ENCODE results near the gene ARPC1B.
"Not testable (repeated sequence)": the region's sequence is repeated elsewhere in the genome, so short reads cannot be mapped to it uniquely, and the experiment has no call there.

The ARPC1B gene

DNA sequence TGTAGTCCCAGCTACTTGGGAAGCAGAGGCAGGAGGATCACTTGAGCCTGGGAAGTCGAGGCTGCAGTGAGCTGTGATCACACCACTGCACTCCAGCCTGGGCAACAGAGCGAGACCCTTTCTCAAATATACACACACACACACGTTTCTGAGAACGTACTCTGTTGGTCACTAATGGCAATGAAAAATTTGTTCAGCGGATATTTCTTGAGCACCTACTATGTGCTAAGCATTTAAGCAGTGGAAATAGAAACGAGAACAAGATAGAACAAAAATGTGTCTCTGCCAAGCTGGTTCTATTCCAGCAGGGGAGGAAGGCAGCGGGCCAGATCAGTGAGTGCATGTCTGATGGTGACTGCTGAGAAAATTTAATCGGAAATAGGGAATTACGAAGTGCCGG lies 8.7 kb downstream of the ARPC1B start:
- no peaks in the 10 kb centered on the region for H3K9me3 ChIP-seq (ENCODE audit: low read length)
- H3K4me1 ChIP-seq (ENCODE audit: insufficient read depth, low read length), result peaks cover 29% of the 10 kb centered on the region
- H3K27me3 ChIP-seq (ENCODE audit: control insufficient read depth in 1 of 2, insufficient read depth in 2 of 2, low read length in 2 of 2), result no peaks in the 10 kb centered on the region
- no peak overlapping the region for H3K4me3 ChIP-seq (ENCODE audit: low read depth in 1 of 2, low read length in 2 of 2)
- no peak overlapping the region for H3K9ac ChIP-seq (ENCODE audit: low read length)
- peaks cover 4% of the 10 kb centered on the region for H3K36me3 ChIP-seq (ENCODE audit: insufficient read depth, low read length)
- no peak overlapping the region for H3K27ac ChIP-seq (ENCODE audit: low read depth, low read length)

DNA sequence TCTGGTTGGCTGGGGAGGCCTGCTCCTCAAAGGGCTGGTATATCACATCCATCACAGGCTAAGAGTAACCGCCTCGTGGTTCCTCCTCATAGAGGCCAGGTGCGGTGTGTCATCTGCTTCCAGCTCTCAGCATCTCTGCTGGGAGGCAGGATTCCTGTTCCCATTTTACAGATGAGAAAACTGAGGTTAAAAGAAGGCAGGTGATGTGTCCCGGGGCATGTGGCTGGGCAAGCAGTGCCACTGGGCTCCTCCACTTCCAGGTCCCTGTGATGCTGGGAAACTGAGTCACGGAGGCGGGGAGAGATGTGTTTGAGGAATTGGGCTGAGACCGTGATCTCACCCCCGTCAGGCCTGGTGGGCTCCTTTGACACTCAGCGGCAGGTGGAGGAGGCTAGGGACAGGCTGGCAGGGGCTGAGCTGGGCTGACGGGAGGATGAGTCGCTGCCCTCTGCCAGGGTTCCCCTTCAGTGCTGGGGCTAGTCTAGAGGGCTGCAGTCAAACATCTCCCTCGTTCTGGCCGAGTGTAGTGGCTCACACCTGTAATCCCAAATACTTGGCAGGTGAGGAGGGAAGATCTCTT lies 9.4 kb downstream of the ARPC1B start:
- Histone ChIP-seq H3K36me3 (ENCODE audit: insufficient read depth, low read length) (peaks cover 4% of the 10 kb centered on the region), H3K9ac (ENCODE audit: low read length) (no peak overlapping the region), H3K27me3 (ENCODE audit: control insufficient read depth in 1 of 2, insufficient read depth in 2 of 2, low read length in 2 of 2) (no peaks in the 10 kb centered on the region), H3K9me3 (ENCODE audit: low read length) (no peaks in the 10 kb centered on the region), H3K27ac (ENCODE audit: low read depth, low read length) (no peak overlapping the region), H3K4me1 (ENCODE audit: insufficient read depth, low read length) (peaks cover 29% of the 10 kb centered on the region), H3K4me3 (ENCODE audit: low read depth in 1 of 2, low read length in 2 of 2) (no peak overlapping the region)

DNA sequence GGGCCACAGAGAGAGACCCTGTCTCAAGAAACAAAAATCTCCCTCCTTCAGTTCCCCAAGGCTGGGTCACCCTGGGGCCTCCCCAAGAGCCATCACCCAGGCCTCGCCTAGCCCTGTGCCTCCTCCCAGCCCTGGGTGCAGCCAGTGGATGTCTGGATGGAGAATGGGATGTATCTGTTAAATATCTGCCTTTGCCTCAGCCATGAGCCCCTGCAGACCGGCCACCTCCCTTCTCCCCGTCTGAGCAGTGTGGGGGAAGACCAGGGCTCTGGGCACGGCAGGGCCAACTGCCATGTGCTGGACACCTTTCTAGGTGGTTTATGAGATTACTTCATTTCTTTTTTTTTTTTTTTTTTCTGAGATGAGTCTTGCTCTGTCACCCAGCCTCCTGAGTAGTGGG lies 10.0 kb downstream of the ARPC1B start:
- no peak overlapping the region for H3K9ac ChIP-seq (ENCODE audit: low read length)
- H3K36me3 ChIP-seq (ENCODE audit: insufficient read depth, low read length), result peaks cover 8% of the 10 kb centered on the region
- H3K4me1 ChIP-seq (ENCODE audit: insufficient read depth, low read length), result peaks cover 23% of the 10 kb centered on the region
- H3K27me3 ChIP-seq (ENCODE audit: control insufficient read depth in 1 of 2, insufficient read depth in 2 of 2, low read length in 2 of 2), result no peaks in the 10 kb centered on the region
- no peak overlapping the region for H3K4me3 ChIP-seq (ENCODE audit: low read depth in 1 of 2, low read length in 2 of 2)
- H3K9me3 ChIP-seq (ENCODE audit: low read length), result no peaks in the 10 kb centered on the region
- no peak overlapping the region for H3K27ac ChIP-seq (ENCODE audit: low read depth, low read length)

DNA sequence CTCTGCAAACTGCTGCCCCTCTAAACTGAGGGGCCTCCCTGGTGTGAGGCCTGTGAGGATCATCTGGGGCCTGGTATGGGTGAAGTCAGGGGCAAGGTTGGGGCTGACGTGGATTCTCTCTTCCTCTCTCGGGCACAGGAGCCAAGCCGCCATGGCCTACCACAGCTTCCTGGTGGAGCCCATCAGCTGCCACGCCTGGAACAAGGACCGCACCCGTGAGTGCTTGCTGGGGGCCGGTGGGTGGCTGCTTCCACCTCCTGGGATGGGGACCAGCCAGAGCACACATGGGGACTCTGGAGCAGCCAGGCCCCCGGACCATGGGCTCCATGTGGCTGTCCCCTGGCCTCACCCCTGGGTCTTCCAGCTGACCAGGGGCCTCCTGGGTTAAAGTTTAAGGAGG lies 11.0 kb downstream of the ARPC1B start:
- H3K27ac ChIP-seq (ENCODE audit: low read depth, low read length), result no peak overlapping the region
- peaks cover 12% of the 10 kb centered on the region for H3K4me1 ChIP-seq (ENCODE audit: insufficient read depth, low read length)
- peaks cover 9% of the 10 kb centered on the region for H3K36me3 ChIP-seq (ENCODE audit: insufficient read depth, low read length)
- H3K9me3 ChIP-seq (ENCODE audit: low read length), result no peaks in the 10 kb centered on the region
- no peak overlapping the region for H3K4me3 ChIP-seq (ENCODE audit: low read depth in 1 of 2, low read length in 2 of 2)
- no peaks in the 10 kb centered on the region for H3K27me3 ChIP-seq (ENCODE audit: control insufficient read depth in 1 of 2, insufficient read depth in 2 of 2, low read length in 2 of 2)
- no peak overlapping the region for H3K9ac ChIP-seq (ENCODE audit: low read length)

DNA sequence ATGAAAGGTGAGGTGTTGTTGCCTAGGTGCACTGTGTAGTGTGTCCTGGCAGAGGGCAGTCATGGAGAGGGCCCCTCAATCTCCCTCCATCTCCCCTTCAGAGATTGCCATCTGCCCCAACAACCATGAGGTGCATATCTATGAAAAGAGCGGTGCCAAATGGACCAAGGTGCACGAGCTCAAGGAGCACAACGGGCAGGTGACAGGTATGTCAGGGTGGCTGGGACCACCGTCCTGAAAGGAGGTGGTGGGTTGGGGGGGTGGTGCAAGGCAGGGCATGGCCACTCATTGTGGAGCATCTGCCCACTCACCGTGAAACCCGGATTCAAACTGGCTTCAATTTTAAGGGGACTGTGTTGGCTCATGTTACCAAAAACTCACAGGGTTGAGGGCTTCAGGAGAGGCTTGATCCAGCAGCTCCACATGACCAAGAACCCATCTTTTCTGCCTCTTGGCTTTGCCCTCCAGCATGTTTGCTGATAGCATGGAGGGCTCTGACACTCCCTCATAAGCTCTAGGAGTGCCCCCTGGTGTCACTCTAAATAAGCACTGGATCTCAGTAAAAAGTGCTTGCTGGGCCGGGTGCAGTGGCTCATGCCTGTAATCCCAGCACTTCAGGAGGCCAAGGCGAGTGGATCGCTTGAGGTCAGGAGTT lies 12.2 kb downstream of the ARPC1B start:
- Histone ChIP-seq H3K27me3 (ENCODE audit: control insufficient read depth in 1 of 2, insufficient read depth in 2 of 2, low read length in 2 of 2) (no peaks in the 10 kb centered on the region), H3K9ac (ENCODE audit: low read length) (no peak overlapping the region), H3K36me3 (ENCODE audit: insufficient read depth, low read length) (peaks cover 9% of the 10 kb centered on the region), H3K9me3 (ENCODE audit: low read length) (no peaks in the 10 kb centered on the region), H3K4me1 (ENCODE audit: insufficient read depth, low read length) (peaks cover under 1% of the 10 kb centered on the region), H3K27ac (ENCODE audit: low read depth, low read length) (no peak overlapping the region), H3K4me3 (ENCODE audit: low read depth in 1 of 2, low read length in 2 of 2) (no peak overlapping the region)

DNA sequence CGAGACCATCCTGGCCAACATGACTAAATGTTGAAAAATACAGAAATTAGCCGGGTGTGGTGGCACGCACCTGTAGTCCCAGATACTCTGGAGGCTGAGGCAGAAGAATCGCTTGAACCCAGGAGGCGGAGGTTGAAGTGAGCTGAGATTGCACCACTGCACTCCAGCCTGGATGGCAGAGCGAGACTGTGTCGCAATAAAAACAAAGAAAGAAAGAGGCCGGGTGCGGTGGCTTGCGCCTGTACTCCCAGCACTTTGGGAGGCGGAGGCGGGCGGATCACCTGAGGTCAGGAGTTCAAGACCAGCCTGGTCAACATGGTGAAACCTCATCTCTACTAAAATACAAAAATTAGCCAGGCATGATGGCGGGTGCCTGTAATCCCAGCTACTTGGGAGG lies 12.7 kb downstream of the ARPC1B start:
- not testable (repeated sequence) for H3K27ac ChIP-seq (ENCODE audit: low read depth, low read length); H3K4me3 ChIP-seq (ENCODE audit: low read depth in 1 of 2, low read length in 2 of 2); H3K4me1 ChIP-seq (ENCODE audit: insufficient read depth, low read length); H3K9ac ChIP-seq (ENCODE audit: low read length); H3K27me3 ChIP-seq (ENCODE audit: control insufficient read depth in 1 of 2, insufficient read depth in 2 of 2, low read length in 2 of 2); H3K9me3 ChIP-seq (ENCODE audit: low read length); H3K36me3 ChIP-seq (ENCODE audit: insufficient read depth, low read length)

DNA sequence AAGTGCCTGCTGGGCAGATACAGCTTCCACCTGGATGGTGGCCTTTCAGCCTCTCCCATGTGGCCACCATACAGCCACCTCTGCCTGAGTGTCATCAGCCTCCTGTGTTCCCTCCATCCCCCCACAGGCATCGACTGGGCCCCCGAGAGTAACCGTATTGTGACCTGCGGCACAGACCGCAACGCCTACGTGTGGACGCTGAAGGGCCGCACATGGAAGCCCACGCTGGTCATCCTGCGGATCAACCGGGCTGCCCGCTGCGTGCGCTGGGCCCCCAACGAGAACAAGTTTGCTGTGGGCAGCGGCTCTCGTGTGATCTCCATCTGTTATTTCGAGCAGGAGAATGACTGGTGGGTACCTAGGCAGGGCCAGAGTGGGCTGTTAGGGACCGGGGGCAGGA lies 13.4 kb downstream of the ARPC1B start:
- Histone ChIP-seq H3K9me3 (ENCODE audit: low read length) (no peaks in the 10 kb centered on the region), H3K27me3 (ENCODE audit: control insufficient read depth in 1 of 2, insufficient read depth in 2 of 2, low read length in 2 of 2) (no peaks in the 10 kb centered on the region), H3K36me3 (ENCODE audit: insufficient read depth, low read length) (peaks cover 9% of the 10 kb centered on the region), H3K9ac (ENCODE audit: low read length) (no peak overlapping the region), H3K4me1 (ENCODE audit: insufficient read depth, low read length) (peaks cover 9% of the 10 kb centered on the region), H3K27ac (ENCODE audit: low read depth, low read length) (no peak overlapping the region), H3K4me3 (ENCODE audit: low read depth in 1 of 2, low read length in 2 of 2) (no peak overlapping the region)

DNA sequence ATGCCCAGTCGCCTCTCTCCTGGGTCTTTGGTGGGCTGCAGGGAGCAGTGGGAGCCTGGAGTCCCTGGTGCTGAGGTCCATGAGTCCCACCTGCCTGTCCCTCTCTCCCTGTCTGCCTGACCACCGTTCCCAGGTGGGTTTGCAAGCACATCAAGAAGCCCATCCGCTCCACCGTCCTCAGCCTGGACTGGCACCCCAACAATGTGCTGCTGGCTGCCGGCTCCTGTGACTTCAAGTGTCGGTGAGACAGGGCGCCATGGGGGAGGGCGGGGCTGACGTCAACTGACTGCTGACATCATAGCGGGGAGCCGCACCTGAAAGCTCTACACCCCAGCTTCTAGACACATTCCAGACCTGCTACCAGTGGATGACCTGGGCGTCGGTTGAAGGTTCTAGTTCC lies 15.2 kb downstream of the ARPC1B start:
- Histone ChIP-seq H3K9ac (ENCODE audit: low read length) (no peak overlapping the region), H3K9me3 (ENCODE audit: low read length) (no peaks in the 10 kb centered on the region), H3K27ac (ENCODE audit: low read depth, low read length) (no peak overlapping the region), H3K27me3 (ENCODE audit: control insufficient read depth in 1 of 2, insufficient read depth in 2 of 2, low read length in 2 of 2) (no peaks in the 10 kb centered on the region), H3K36me3 (ENCODE audit: insufficient read depth, low read length) (peaks cover 9% of the 10 kb centered on the region), H3K4me3 (ENCODE audit: low read depth in 1 of 2, low read length in 2 of 2) (no peak overlapping the region), H3K4me1 (ENCODE audit: insufficient read depth, low read length) (peaks cover 16% of the 10 kb centered on the region)

DNA sequence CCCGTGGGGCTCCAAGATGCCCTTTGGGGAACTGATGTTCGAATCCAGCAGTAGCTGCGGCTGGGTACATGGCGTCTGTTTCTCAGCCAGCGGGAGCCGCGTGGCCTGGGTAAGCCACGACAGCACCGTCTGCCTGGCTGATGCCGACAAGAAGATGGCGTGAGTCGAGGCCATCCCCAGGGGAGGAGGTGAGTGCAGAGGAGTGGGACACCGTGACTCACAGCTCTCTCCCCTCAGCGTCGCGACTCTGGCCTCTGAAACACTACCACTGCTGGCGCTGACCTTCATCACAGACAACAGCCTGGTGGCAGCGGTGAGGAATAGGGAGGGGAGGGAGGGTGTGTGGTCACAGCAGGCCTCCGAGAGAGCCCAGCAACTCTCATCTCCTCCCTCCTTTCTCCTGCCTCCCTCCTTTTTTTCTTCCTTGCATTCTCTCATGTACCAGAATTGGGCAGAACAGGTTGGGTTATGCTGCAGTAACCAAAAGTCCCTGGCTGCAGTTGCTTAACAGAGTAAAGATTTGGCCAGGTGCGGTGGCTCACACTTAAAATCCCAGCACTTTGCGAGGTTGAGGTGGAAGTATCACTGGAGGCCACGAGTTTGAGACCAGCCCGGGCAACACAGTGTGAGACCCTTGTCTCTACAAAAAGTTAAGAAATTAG lies 16.5 kb downstream of the ARPC1B start:
- H3K9ac ChIP-seq (ENCODE audit: low read length), result no peak overlapping the region
- H3K9me3 ChIP-seq (ENCODE audit: low read length), result no peaks in the 10 kb centered on the region
- peaks cover 9% of the 10 kb centered on the region for H3K36me3 ChIP-seq (ENCODE audit: insufficient read depth, low read length)
- H3K4me3 ChIP-seq (ENCODE audit: low read depth in 1 of 2, low read length in 2 of 2), result no peak overlapping the region
- peaks cover 16% of the 10 kb centered on the region for H3K4me1 ChIP-seq (ENCODE audit: insufficient read depth, low read length)
- H3K27ac ChIP-seq (ENCODE audit: low read depth, low read length), result no peak overlapping the region
- no peaks in the 10 kb centered on the region for H3K27me3 ChIP-seq (ENCODE audit: control insufficient read depth in 1 of 2, insufficient read depth in 2 of 2, low read length in 2 of 2)

DNA sequence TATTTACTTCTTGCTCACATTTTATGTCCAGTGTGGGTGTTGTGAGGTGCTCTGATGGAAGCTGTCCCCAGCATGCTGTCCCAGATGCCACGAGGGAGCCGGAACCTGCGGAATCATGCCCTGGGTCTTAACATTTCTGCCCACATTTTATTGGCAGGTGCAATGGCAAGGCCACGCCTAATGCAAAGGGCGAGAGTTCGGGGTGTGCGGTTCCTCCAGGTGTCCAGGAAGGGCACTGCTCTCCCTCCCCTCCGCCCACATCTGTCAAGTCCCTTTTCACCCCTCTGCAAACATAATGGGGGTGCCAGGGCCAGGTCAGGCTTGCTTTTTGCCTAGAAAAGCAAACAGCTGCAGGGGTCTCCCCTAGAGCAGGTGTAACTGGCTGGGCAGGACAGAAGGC lies 17.5 kb downstream of the ARPC1B start:
- Histone ChIP-seq H3K36me3 (ENCODE audit: insufficient read depth, low read length) (peaks cover 8% of the 10 kb centered on the region), H3K27me3 (ENCODE audit: control insufficient read depth in 1 of 2, insufficient read depth in 2 of 2, low read length in 2 of 2) (no peaks in the 10 kb centered on the region), H3K9me3 (ENCODE audit: low read length) (no peaks in the 10 kb centered on the region), H3K4me3 (ENCODE audit: low read depth in 1 of 2, low read length in 2 of 2) (no peak overlapping the region), H3K27ac (ENCODE audit: low read depth, low read length) (no peak overlapping the region), H3K4me1 (ENCODE audit: insufficient read depth, low read length) (peaks cover 16% of the 10 kb centered on the region), H3K9ac (ENCODE audit: low read length) (no peak overlapping the region)

DNA sequence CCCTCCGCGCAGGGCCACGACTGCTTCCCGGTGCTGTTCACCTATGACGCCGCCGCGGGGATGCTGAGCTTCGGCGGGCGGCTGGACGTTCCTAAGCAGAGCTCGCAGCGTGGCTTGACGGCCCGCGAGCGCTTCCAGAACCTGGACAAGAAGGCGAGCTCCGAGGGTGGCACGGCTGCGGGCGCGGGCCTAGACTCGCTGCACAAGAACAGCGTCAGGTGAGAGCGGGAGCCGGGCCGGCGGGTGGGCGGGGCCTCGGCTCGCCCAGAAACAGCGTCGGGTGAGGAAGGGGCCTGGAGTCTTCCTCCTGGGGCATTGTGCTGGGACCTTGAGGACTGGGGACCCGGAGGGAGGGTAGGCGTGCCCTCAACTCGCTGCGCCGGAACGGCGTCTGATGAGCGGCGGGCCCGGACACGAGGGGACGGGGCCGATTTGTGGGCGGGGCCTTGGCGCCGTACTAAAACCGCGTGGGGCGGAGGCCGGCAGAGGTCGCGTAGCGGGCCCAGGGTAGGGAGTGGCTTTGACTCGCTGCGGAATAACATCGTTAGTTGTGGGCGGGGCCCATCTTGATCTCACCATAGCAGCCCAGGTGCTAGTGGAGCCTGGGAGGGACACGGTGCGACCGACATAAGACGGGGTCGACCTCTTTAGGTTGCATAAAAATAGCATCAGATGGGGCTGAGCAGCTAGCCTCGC lies 18.3 kb downstream of the ARPC1B start:
- H3K36me3 ChIP-seq (ENCODE audit: insufficient read depth, low read length), result peaks cover 16% of the 10 kb centered on the region
- no peaks in the 10 kb centered on the region for H3K9me3 ChIP-seq (ENCODE audit: low read length)
- peak overlapping the region; percentile 56 for H3K27ac ChIP-seq (ENCODE audit: low read depth, low read length)
- peak overlapping the region; percentile 50 to 74 for H3K4me3 ChIP-seq (ENCODE audit: low read depth in 1 of 2, low read length in 2 of 2)
- H3K9ac ChIP-seq (ENCODE audit: low read length), result peak overlapping the region; percentile 20
- H3K4me1 ChIP-seq (ENCODE audit: insufficient read depth, low read length), result peaks cover 16% of the 10 kb centered on the region
- H3K27me3 ChIP-seq (ENCODE audit: control insufficient read depth in 1 of 2, insufficient read depth in 2 of 2, low read length in 2 of 2), result no peaks in the 10 kb centered on the region
